OCI-LY1 (cell line): Measurements from ENCODE around the gene JUN.

ENCODE experiments used
- EZH2 ChIP-seq: fragments of 200-600 bp; sonication (generic), shearing (Covaris generic); IDR thresholded peaks from 2 replicates; pipeline ENCODE4 v1.8.0; 2017; ENCODE audit warnings: borderline replicate concordance, mixed run types, mild to moderate bottlenecking, antibody characterized with exemption, low read length, moderate library complexity, mixed read lengths
- TF ChIP-seq, protein P1 (sequence below): fragments of 200-600 bp; sonication (generic), shearing (Covaris generic); IDR thresholded peaks from 2 replicates; pipeline ENCODE4 v1.5.1; 2017; ENCODE audit warnings: mild to moderate bottlenecking, antibody characterized with exemption, low read length, moderate library complexity, mixed read lengths

DNA sequence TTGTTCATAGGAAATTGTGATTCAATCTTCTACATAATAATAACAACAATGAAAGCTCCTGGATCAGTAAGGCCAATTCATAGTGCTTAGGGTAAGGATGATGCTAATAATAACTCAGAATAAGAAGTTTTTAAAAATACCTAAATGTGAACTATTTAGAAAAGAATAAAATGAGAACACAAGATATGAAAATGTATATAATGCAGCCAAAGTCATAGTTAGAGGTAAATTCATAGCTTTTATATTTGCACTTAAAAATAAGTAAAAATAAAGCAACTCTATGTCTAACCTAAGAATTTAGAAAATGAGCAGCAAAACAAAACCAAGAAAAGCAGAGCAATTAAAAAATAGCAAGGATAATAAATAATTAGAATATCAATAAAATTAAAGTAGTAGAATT, 43.5 kb upstream of the JUN start:
- TF ChIP-seq, protein P1, sequence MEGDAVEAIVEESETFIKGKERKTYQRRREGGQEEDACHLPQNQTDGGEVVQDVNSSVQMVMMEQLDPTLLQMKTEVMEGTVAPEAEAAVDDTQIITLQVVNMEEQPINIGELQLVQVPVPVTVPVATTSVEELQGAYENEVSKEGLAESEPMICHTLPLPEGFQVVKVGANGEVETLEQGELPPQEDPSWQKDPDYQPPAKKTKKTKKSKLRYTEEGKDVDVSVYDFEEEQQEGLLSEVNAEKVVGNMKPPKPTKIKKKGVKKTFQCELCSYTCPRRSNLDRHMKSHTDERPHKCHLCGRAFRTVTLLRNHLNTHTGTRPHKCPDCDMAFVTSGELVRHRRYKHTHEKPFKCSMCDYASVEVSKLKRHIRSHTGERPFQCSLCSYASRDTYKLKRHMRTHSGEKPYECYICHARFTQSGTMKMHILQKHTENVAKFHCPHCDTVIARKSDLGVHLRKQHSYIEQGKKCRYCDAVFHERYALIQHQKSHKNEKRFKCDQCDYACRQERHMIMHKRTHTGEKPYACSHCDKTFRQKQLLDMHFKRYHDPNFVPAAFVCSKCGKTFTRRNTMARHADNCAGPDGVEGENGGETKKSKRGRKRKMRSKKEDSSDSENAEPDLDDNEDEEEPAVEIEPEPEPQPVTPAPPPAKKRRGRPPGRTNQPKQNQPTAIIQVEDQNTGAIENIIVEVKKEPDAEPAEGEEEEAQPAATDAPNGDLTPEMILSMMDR, result no peak
- TF ChIP-seq EZH2, result no peak
